CD4-positive, alpha-beta memory T cell (primary cell): ENCODE measurements around the gene APOBEC3B. TPM values are rescaled to one million over a fixed set of nuclear protein-coding genes. Genes with fewer than 3 reads are reported as not detected.
A peak's percentile ranks its signal among the peaks of the same experiment; 100 is the strongest.

Experiments
- CTCF ChIA-PET: fragments of 350-600 bp; sonication (Branson Sonifier 250); formaldehyde crosslinking; loops from one replicate; lab custom pipeline; 2021; ENCODE audit warnings: inconsistent platforms; ENCODE audit not compliant: partially characterized antibody; lab: Charles Lee
- POLR2A ChIA-PET: fragments of 350-600 bp; sonication (Branson Sonifier 250); formaldehyde crosslinking; loops from one replicate; lab custom pipeline; 2021; ENCODE audit not compliant: partially characterized antibody; lab: Charles Lee
- DNase-seq, 5 donors: peaks; one replicate each; pipeline versions ENCODE4 v3.0.0 to v3.0.0-alpha.2; 2020 to 2022; ENCODE audit warnings: mixed read lengths in 1 of 5
- H3K27ac ChIP-seq: one replicate; pipeline ENCODE4 v1.7.0; 2013; ENCODE audit warnings: low read depth, low read length
- H3K27me3 ChIP-seq: 2 replicates; pipeline ENCODE4 v1.7.0; 2013; ENCODE audit warnings: mild to moderate bottlenecking, low read length, moderate library complexity; ENCODE audit not compliant: insufficient read depth
- H3K36me3 ChIP-seq: 2 replicates; pipeline ENCODE4 v1.7.0; 2013; ENCODE audit warnings: mild to moderate bottlenecking, low read length, moderate library complexity; ENCODE audit not compliant: insufficient read depth
- H3K4me1 ChIP-seq: 2 replicates; pipeline ENCODE4 v1.7.0; 2013; ENCODE audit warnings: mild to moderate bottlenecking, low read length, moderate library complexity; ENCODE audit not compliant: insufficient read depth
- H3K4me3 ChIP-seq, 2 donors: one replicate each; pipeline ENCODE4 v1.7.0; 2013; ENCODE audit warnings: low read length in 2 of 2, mild to moderate bottlenecking in 1 of 2
- H3K9me3 ChIP-seq, 2 donors: one replicate each; pipeline ENCODE4 v1.7.0; 2013; ENCODE audit warnings: low read length in 2 of 2, control low read depth in 1 of 2; ENCODE audit not compliant: control insufficient read depth in 1 of 2
- H3K27ac Mint-ChIP-seq, 7 donors: one replicate each; pipeline ENCODE4 v1.8.0; 2020 to 2021; ENCODE audit warnings: mixed read lengths in 7 of 7, mild to moderate bottlenecking in 6 of 7, inconsistent platforms in 3 of 7, moderate library complexity in 3 of 7
- H3K27me3 Mint-ChIP-seq, 2 donors: one replicate each; pipeline ENCODE4 v1.8.0; 2020 to 2021; ENCODE audit warnings: mixed read lengths in 2 of 2
- H3K36me3 Mint-ChIP-seq, 2 donors: one replicate each; pipeline ENCODE4 v1.8.0; 2020 to 2021; ENCODE audit warnings: mixed read lengths in 2 of 2, inconsistent platforms in 1 of 2, mild to moderate bottlenecking in 1 of 2
- H3K4me1 Mint-ChIP-seq, 4 donors: one replicate each; pipeline ENCODE4 v1.8.0; 2020 to 2021; ENCODE audit warnings: mixed read lengths in 4 of 4, mild to moderate bottlenecking in 1 of 4
- H3K4me3 Mint-ChIP-seq, 8 donors: one replicate each; pipeline ENCODE4 v1.8.0; 2020 to 2021; ENCODE audit warnings: mixed read lengths in 8 of 8, mild to moderate bottlenecking in 7 of 8, moderate library complexity in 6 of 8, inconsistent platforms in 3 of 8
- H3K9me3 Mint-ChIP-seq, 8 donors: one replicate each; pipeline ENCODE4 v1.8.0; 2020 to 2021; ENCODE audit warnings: mixed read lengths in 8 of 8, mild to moderate bottlenecking in 5 of 8, inconsistent platforms in 3 of 8, moderate library complexity in 1 of 8
- intact Hi-C: fragments of 100-400 bp; cut with micrococcal nuclease; formaldehyde crosslinking; loops from one replicate; pipeline ENCODE4 v1.15.1; 2023
- polyA plus RNA-seq, 2 donors: library from polyadenylated mRNA; unstranded; fragments of 300-500 nt; fragmentation: Illumina TruSeq; gene quantifications; one replicate each; pipeline ENCODE4 v1.2.3, GENCODE V29; 2021
- total RNA-seq, 2 experiments: library from RNA; stranded (reverse); gene quantifications; one replicate each; pipeline ENCODE4 v1.2.3, GENCODE V29; 2021

The APOBEC3B gene
- total and polyA plus RNA-seq, 4 experiments from 2014 or later: 0.31 to 1.3 (median 0.48) TPM

DNA sequence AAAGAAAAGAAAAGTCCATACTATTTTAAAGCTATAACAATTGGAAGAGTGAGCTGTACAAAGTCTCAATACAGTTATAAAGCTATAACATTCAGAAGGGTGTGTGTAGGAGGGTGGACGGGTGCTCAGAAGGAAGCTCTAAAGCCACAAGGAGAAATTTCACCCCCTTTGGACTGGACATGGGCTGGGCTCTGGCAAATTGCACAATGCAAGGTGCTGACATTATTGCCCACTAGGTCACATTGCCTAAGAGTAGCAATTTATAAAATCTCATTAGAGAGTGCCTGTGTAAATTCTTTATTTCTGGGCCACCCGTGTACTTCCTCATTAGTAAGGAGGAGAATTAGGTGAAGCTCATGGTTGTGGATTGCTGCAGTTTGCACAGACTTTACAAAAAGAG lies 30.4 kb upstream of the APOBEC3B start:
- POLR2A ChIA-PET: no interaction called here
- Mint-ChIP-seq H3K4me3 (no peak overlapping the region), H3K9me3 (no peaks in the 10 kb centered on the region), H3K36me3 (no peaks in the 10 kb centered on the region), H3K27me3 (peaks cover 7 to 9% of the 10 kb centered on the region in 2 donors), H3K27ac (peak overlapping the region in 2 of 7 donors; percentile 15 to 31), H3K4me1 (peaks cover 4 to 13% (median 6%) of the 10 kb centered on the region in 4 donors)
- CTCF ChIA-PET: interaction anchor here (1.0 kb wide), 1 partner anchor 22 kb away, joined by 3 read pairs; no protein-coding TSS in a partner anchor
- peaks cover 9% of the 10 kb centered on the region for H3K4me1 ChIP-seq
- no peak overlapping the region for H3K27ac ChIP-seq
- no peaks in the 10 kb centered on the region for H3K27me3 ChIP-seq
- no peak for DNase-seq
- H3K36me3 ChIP-seq: no peaks in the 10 kb centered on the region
- intact Hi-C loops: no loop called here
- no peaks in the 10 kb centered on the region for H3K9me3 ChIP-seq
- no peak overlapping the region for H3K4me3 ChIP-seq

- Mint-ChIP-seq H3K9me3 (no peaks in the 10 kb centered on the region), H3K4me3 (peak overlapping the region in 1 of 8 donors; percentile 4), H3K36me3 (no peaks in the 10 kb centered on the region), H3K4me1 (peaks cover 4 to 13% (median 6%) of the 10 kb centered on the region in 4 donors), H3K27ac (peak overlapping the region in 2 of 7 donors; percentile 19 to 72), H3K27me3 (peaks cover 4 to 5% of the 10 kb centered on the region in 2 donors)
- ChIA-PET CTCF (interaction anchor here (0.5 to 1.0 kb wide), 2 partner anchors 21 to 673 kb away, joined by 3 read pairs; no protein-coding TSS in a partner anchor), POLR2A (no interaction called here)
- Histone ChIP-seq H3K9me3 (no peaks in the 10 kb centered on the region), H3K36me3 (no peaks in the 10 kb centered on the region), H3K4me1 (peaks cover 9% of the 10 kb centered on the region), H3K27me3 (no peaks in the 10 kb centered on the region), H3K27ac (no peak overlapping the region), H3K4me3 (no peak overlapping the region)
- intact Hi-C loops: no loop called here
- DNase-seq: no peak
Measured at GRCh38 chr22:38952281-38952993, 29.7 kb upstream of the APOBEC3B start.

DNA sequence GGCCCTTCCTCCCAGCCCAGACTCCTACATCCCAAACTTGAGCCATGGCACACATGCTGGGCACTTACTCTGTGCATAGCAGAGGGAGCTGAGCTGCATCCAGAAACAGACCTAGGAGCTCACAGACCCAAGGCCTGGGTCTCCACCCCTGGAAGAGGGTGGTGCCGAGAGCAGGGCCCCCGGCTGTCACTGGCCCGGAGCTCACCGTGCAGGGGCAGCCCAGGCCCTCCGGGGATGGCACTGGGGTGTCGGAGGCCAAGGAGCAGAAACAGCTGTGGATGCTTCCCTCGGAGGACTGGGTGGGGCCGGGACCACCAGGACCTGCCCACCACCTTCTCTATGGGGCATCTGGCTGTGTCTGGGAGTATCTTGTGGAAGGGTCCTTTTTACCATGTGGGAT lies 29.1 kb upstream of the APOBEC3B start:
- no peaks in the 10 kb centered on the region for H3K27me3 ChIP-seq
- Mint-ChIP-seq H3K27me3 (peaks cover 0 to 3% of the 10 kb centered on the region in 2 donors), H3K9me3 (no peaks in the 10 kb centered on the region), H3K27ac (peak overlapping the region in 1 of 7 donors; percentile 72), H3K4me1 (peaks cover 4 to 13% (median 6%) of the 10 kb centered on the region in 4 donors), H3K36me3 (no peaks in the 10 kb centered on the region), H3K4me3 (no peak overlapping the region)
- ChIA-PET POLR2A (no interaction called here), CTCF (interaction anchor here (0.5 kb wide), 1 partner anchor 672 kb away, joined by 3 read pairs; no protein-coding TSS in a partner anchor)
- H3K36me3 ChIP-seq: no peaks in the 10 kb centered on the region
- H3K27ac ChIP-seq: no peak overlapping the region
- H3K9me3 ChIP-seq: no peaks in the 10 kb centered on the region
- no peak overlapping the region for H3K4me3 ChIP-seq
- peaks cover 9% of the 10 kb centered on the region for H3K4me1 ChIP-seq
- no peak for DNase-seq
- intact Hi-C loops: no loop called here

DNA sequence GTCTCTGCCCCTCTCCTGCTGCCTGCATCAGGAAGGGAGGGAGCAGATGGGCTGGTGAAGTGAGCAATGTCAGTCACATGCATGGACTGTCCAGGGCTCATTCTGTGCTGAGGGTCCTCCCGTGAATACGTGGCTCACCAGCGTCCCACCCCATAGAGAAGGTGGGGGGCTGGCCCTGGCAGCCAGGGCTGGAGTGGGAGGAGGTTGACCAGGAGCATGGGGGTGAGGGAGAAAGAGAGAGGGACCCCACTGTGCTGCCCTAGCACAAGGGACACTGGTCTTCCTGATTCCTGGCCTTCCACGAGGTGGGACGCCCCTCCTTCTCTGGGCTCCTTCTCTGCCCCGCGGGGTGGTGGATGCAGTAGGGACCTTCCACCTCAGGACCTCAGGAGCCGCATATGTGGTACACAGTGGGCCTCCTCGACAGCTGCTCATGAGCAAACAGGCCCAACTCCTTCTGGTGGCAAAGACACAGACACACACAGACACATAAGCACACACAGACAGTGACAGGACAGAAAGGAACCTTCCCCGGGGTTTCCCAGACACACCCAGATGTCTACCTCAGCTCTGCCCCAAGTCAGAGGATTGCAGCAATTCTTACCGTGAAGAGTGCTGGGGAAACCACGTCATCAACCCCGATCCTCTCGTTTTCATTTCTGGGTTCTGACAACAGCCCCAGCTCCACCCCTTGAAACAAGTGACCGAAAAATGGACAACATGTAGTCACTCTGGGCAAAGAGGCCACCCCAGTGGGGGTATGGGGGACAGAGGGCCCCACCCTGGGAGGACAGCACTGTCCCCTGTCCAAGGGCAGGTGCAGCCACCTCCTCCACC lies 28.4 kb upstream of the APOBEC3B start:
- ChIA-PET POLR2A (no interaction called here), CTCF (no interaction called here)
- Mint-ChIP-seq H3K4me1 (peaks cover 4 to 15% (median 6%) of the 10 kb centered on the region in 4 donors), H3K27me3 (peaks cover 0 to 1% of the 10 kb centered on the region in 2 donors), H3K4me3 (peak overlapping the region in 1 of 8 donors; percentile 38), H3K27ac (peak overlapping the region in 6 of 7 donors; percentile 23 to 82 (median 73)), H3K36me3 (no peaks in the 10 kb centered on the region), H3K9me3 (no peaks in the 10 kb centered on the region)
- Histone ChIP-seq H3K4me3 (no peak overlapping the region), H3K4me1 (peaks cover 9% of the 10 kb centered on the region), H3K9me3 (no peaks in the 10 kb centered on the region), H3K36me3 (no peaks in the 10 kb centered on the region), H3K27ac (no peak overlapping the region), H3K27me3 (no peaks in the 10 kb centered on the region)
- intact Hi-C loops: no loop called here
- DNase-seq: peak; percentile 17 to 84 (median 38)

GRCh38 chr22:38954414-38955043 lies 27.6 kb upstream of the APOBEC3B start:
- Histone ChIP-seq H3K4me1 (peaks cover 9% of the 10 kb centered on the region), H3K4me3 (no peak overlapping the region), H3K9me3 (no peaks in the 10 kb centered on the region), H3K36me3 (no peaks in the 10 kb centered on the region), H3K27ac (no peak overlapping the region), H3K27me3 (no peaks in the 10 kb centered on the region)
- POLR2A ChIA-PET: no interaction called here
- Mint-ChIP-seq H3K27me3 (peaks cover 0 to 1% of the 10 kb centered on the region in 2 donors), H3K4me3 (no peak overlapping the region), H3K4me1 (peaks cover 4 to 19% (median 9%) of the 10 kb centered on the region in 4 donors), H3K9me3 (no peaks in the 10 kb centered on the region), H3K36me3 (no peaks in the 10 kb centered on the region), H3K27ac (peak overlapping the region in 3 of 7 donors; percentile 35 to 70 (median 56))
- intact Hi-C loops: no loop called here
- DNase-seq: no peak
- CTCF ChIA-PET: no interaction called here

DNA sequence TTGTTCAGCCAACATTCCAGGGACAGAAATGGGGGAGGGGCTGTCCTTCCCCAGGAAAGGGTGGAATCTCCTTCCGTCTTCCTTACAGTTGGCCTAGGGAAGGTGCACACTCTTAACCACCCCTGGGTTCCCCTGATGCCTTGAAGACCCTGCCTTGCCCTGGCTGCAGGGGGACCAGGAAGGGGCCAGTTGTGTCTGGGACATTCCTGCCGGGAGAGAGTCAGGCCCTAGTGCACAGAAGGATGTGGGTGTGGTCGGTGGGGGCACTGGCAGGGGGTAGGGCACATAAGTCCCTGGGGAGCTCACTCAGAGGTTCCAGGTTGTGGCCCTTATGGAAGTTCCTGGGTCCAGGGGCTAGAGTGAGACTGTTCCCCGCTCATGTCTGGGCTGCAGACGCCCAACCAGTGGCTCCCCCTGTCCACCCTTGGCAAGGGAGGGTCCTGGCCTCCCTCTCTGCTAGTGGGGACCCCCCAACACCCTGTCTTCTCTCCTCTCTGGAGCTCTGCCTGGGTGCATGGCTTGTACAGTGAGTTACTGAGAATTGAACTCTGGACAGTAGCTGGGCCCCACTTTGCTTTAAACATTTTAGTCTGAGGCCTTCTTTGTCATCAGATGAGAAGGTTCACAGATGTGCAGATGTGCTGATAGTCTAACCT lies 26.8 kb upstream of the APOBEC3B start:
- POLR2A ChIA-PET: no interaction called here
- H3K4me3 ChIP-seq: no peak overlapping the region
- no peaks in the 10 kb centered on the region for H3K9me3 Mint-ChIP-seq
- no peaks in the 10 kb centered on the region for H3K36me3 ChIP-seq
- no peaks in the 10 kb centered on the region for H3K9me3 ChIP-seq
- CTCF ChIA-PET: interaction anchor here (1.2 kb wide), 1 partner anchor 86 kb away, joined by 3 read pairs; no protein-coding TSS in a partner anchor
- no peak for DNase-seq
- intact Hi-C loops: no loop called here
- H3K4me3 Mint-ChIP-seq: peak overlapping the region in 1 of 8 donors; percentile 26
- H3K36me3 Mint-ChIP-seq: no peaks in the 10 kb centered on the region
- peaks cover 9% of the 10 kb centered on the region for H3K4me1 ChIP-seq
- peaks cover 0 to 1% of the 10 kb centered on the region in 2 donors for H3K27me3 Mint-ChIP-seq
- peak overlapping the region in 2 of 7 donors; percentile 35 to 70 for H3K27ac Mint-ChIP-seq
- no peak overlapping the region for H3K27ac ChIP-seq
- H3K27me3 ChIP-seq: no peaks in the 10 kb centered on the region
- peaks cover 4 to 23% (median 10%) of the 10 kb centered on the region in 4 donors for H3K4me1 Mint-ChIP-seq
